NT2/D1 (cell line): Measurements from ENCODE around the gene NOP14.

Source experiments
- YY1 ChIP-seq: IDR thresholded peaks from 2 replicates; pipeline ENCODE4 v1.6.1; 2011; ENCODE audit not compliant: insufficient read length, insufficient read depth
- ZNF274 ChIP-seq: IDR thresholded peaks from 2 replicates; pipeline ENCODE4 v1.6.1; 2011; ENCODE audit warnings: mild to moderate bottlenecking, low read depth, low read length

GRCh38 chr4:2994917-2995316 lies 31.7 kb upstream of the NOP14 start:
- TF ChIP-seq YY1 (no peak), ZNF274 (no peak)
